GM12865 (cell line): Measurements from ENCODE around the gene CAMK2B.

ENCODE experiments used
- DNase-seq: peaks from one replicate; pipeline ENCODE4 v3.0.0; 2010; ENCODE audit warnings: low read depth
- H3K4me3 ChIP-seq: 2 replicates; pipeline ENCODE4 v1.5.1; 2011; ENCODE audit warnings: mild to moderate bottlenecking, low read depth, low read length, control low read depth
- CTCF ChIP-seq: IDR thresholded peaks from 2 replicates; pipeline ENCODE4 v1.5.1; 2011; ENCODE audit warnings: low read length, control low read depth, low read depth, inconsistent platforms; ENCODE audit not compliant: insufficient read depth; ENCODE audit errors: missing control alignments

CAMK2B gene

DNA sequence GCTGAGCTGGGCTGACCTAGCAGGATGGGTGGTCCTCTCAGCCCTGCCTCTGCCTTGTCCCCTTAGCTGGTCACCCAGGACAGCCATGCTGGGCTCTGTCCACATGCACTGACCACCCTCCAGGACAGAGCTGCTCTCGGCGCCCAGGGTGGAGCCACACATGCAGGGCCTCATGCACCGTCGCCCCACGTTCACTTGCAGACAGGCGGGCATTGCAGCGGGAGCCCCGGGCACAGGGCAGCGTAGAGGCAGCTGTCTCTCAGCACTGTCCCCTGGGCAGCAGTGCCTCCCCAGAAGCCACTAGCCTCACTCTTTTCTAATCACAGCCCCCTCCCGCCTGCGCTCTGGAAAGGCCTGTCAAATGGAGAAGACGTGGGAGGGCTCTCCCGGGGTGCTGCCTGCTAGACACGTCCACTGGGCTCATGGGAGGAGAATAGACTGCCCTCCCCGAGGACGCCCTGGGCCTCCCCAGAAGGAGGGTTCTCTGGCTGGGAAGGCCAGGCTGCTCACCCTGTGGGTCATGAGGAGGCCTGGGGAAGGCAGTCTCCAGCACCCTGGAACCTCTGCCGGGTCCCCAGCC is 87.2 kb downstream of the CAMK2B start:
- TF ChIP-seq CTCF, result no peak
- no peak for DNase-seq
- no peak overlapping the region for H3K4me3 ChIP-seq

DNA sequence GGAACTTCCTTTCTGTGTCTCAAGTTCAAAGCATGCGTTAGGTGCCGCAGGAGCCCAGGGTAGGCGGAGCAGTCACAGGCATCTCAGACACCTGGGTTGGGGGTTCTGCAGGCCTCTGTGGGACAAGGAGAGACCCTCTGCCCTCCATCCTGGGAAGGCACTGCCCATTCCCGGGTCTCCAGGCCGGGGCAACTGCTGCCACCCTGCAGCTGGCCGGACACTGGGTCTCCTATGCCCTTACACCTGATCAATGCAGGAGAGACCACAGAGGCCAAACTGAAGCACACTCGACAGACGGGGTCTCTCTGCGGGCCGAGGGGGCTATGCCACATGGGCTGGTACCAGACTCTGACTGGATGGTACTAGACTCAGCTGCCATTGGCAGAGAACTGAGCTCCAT is 87.7 kb downstream of the CAMK2B start:
- no peak overlapping the region for H3K4me3 ChIP-seq
- no peak for DNase-seq
- no peak for TF ChIP-seq CTCF

DNA sequence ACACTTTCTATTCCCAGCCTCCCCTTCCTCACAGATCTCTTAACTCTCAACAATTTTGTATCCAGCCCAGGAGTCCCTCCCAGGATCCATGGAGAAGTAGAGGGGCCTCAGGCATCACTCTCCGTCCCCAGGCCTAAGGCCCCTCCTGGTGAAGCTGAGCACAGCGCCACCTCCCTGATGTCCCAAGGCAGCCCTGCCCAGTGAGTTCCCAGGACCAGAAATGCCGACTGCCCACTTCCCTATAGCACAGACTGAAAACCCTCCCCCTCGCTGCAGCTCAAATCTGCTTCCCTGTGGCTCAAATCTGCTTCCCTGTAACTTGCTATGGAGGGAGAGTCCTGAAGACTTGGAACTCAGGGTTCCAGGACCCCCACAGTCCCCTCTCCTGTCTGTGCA is 89.1 kb downstream of the CAMK2B start:
- no peak for TF ChIP-seq CTCF
- no peak for DNase-seq
- no peak overlapping the region for H3K4me3 ChIP-seq

DNA sequence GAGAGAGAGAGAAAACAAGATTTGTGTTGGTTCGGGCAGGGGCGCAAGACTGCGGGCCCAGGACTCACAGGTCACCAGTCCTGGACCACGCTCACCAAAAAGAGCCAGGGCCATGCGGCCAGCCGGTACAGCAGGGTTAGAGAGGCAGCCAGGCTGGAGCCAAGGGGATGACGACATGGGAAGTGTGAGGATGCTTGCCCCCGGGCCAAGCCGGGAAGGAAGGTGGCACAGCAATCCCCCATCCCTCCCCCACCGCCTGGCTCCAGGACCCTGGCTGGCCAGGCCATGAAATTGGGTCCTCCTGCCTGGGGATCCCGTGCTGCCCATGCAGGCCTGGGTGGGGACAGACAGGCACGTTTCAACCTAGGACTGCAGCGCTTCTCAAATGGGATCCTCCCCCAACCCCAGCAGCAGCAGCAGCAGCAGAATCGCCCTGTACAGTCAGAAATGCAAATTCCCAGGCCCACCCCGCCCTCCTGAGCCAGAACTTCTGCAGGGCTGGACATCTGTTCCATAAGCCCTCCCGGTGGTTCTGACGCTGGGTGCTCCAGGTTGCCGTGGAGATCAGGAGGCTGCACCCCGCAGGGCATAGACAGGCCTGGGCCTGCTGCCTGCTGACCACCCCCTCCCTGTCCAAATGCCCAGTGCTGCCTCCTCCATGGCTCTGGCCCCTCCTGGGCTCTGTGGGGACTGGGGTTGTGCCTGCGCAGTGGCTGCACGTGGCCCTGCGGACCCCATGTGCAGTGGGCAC is 89.6 kb downstream of the CAMK2B start:
- no peak for DNase-seq
- TF ChIP-seq CTCF, result no peak
- H3K4me3 ChIP-seq, result no peak overlapping the region

DNA sequence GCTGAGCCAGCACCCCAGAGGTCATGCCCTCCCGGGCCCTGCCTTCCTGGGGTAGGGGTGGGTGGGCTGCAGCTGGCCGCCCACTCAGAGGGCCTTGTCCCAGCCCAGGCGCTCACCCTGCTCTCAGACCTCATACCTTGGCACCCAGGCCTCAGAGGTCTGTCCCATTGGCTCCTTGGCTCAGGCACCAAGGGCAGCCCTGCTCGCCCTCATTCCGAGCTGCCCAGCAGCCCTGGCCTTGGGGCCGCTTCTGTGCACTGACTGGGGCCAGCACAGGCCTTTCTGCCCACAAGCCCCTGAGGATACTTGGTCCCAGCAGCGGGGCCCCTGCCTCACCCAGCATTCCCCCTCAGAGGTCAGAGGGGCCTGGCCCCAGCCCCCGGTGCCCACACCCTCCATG is 90.3 kb downstream of the CAMK2B start:
- no peak for DNase-seq
- no peak for TF ChIP-seq CTCF
- no peak overlapping the region for H3K4me3 ChIP-seq

DNA sequence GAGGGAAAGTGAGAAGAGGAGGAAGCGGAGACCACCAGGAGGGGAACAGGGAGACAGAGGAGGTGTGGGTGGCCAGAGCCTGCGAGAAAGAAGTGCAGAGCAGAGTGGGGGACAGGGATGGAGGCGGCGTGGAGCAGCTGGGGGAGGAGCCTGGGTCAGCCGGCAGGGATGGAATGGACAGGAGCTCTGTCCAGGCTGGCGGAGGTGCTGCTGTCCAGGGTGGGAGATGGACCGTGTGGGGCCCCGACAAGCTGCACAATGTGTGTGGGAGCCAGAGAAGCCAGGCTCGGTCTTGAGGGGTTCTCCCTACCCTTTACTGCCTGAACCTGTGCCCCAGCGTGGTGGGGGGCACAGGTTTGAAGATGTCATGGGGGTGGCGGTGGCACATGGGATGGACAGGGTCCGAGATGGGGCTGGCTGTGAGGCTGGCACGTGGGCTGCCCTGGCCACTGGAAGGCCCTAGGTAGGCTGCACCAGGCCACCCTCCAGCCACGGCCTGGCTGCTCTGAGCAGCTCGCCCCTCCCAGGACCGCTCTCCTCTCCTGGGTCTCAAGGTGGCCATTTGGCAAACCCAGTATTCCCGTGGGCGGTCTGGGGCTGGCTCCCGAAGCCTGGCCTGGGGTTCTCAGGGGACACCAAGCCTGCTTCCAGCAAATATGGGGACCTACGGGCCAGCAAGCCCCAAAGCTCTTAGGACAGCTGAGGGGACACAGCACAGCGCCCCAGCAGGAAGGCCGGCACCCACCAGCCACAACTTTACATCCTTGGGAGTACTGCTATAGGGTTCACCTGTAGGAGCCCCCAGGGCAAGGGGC is 92.3 kb downstream of the CAMK2B start:
- no peak for TF ChIP-seq CTCF
- no peak overlapping the region for H3K4me3 ChIP-seq

More for the DNA sequence above, 92.3 kb downstream of the CAMK2B start:
- no peak for DNase-seq
